HG02678 (cell line): ENCODE measurements around the gene ITGA11.

Experiments
- ATAC-seq: cut with Tn5 transposase; IDR thresholded peaks from one replicate; pipeline ENCODE4 v1.9.1; 2021; ENCODE audit warnings: mild to moderate bottlenecking, moderate library complexity; ENCODE audit not compliant: unreplicated experiment

ITGA11 gene

GRCh38 chr15:68276668-68277067, 155.3 kb downstream of the ITGA11 start:
- no peak for ATAC-seq

GRCh38 chr15:68275165-68275746, 156.7 kb downstream of the ITGA11 start:
- no peak for ATAC-seq

- no peak for ATAC-seq
Measured at GRCh38 chr15:68274201-68274848, 157.6 kb downstream of the ITGA11 start.

GRCh38 chr15:68272721-68273271, 159.2 kb downstream of the ITGA11 start:
- ATAC-seq = no peak

- ATAC-seq = no peak
Measured at GRCh38 chr15:68271854-68272471, 160.0 kb downstream of the ITGA11 start.

GRCh38 chr15:68268405-68268804, 163.6 kb downstream of the ITGA11 start:
- ATAC-seq = no peak

GRCh38 chr15:68265674-68266073, 166.3 kb downstream of the ITGA11 start:
- ATAC-seq = no peak

GRCh38 chr15:68265081-68265480, 166.9 kb downstream of the ITGA11 start:
- no peak for ATAC-seq

- no peak for ATAC-seq
Measured at GRCh38 chr15:68264282-68264681, 167.7 kb downstream of the ITGA11 start.

GRCh38 chr15:68262514-68263356, 169.2 kb downstream of the ITGA11 start:
- ATAC-seq = no peak

GRCh38 chr15:68261980-68262379, 170.0 kb downstream of the ITGA11 start:
- no peak for ATAC-seq

- no peak for ATAC-seq
Measured at GRCh38 chr15:68261241-68261640, 170.7 kb downstream of the ITGA11 start.

GRCh38 chr15:68259883-68260282, 172.1 kb downstream of the ITGA11 start:
- ATAC-seq = no peak

- ATAC-seq = no peak
Measured at GRCh38 chr15:68258692-68259091, 173.3 kb downstream of the ITGA11 start.

GRCh38 chr15:68256675-68257450, 175.1 kb downstream of the ITGA11 start:
- ATAC-seq = peak; percentile 43

GRCh38 chr15:68252925-68253534, 178.9 kb downstream of the ITGA11 start:
- no peak for ATAC-seq

GRCh38 chr15:68249058-68249713, 182.8 kb downstream of the ITGA11 start:
- no peak for ATAC-seq
